Fibroblast of villous mesenchyme (primary cell): ENCODE results near the gene EHBP1. TPM values are rescaled to one million over a fixed set of nuclear protein-coding genes. Genes with fewer than 3 reads are reported as not detected.

Experiments used
- DNase-seq: peaks from one replicate; pipeline ENCODE4 v3.0.0-alpha.2; 2010; ENCODE audit warnings: low read depth
- H3K4me3 ChIP-seq: 2 replicates; pipeline ENCODE4 v1.5.1; 2011; ENCODE audit warnings: low read depth, mild to moderate bottlenecking, low read length
- total RNA-seq: library from RNA; depleted of rRNA; stranded (reverse); fragments of >200 nt; gene quantifications from 2 replicates; pipeline ENCODE4 v1.2.3, GENCODE V29; 2012
- TF ChIP-seq, protein P1 (sequence below): IDR thresholded peaks from 2 replicates; pipeline ENCODE4 v1.5.1; 2012; ENCODE audit warnings: low read depth, mild to moderate bottlenecking, low read length; ENCODE audit not compliant: insufficient read depth

Gene EHBP1
- total RNA-seq, 1 donor = 140 TPM

DNA sequence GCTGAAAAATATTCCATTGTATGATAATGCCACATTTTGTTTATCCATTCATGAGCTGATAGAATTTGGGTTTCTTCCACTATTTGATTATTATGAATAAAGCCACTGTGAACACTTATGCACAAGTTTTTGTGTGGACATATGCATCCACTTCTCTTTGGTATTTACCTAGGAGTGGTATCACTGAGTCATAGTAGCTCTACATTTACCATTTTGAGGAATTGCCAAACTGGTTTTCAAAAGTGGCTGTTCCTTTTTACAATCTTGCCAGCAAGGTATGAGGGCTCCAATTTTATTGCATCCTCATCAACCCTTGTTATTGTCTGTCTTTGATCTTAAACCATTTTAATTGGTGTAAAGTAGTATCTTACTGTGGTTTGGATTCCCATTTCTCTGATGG, 13.3 kb upstream of the EHBP1 start:
- TF ChIP-seq, protein P1, sequence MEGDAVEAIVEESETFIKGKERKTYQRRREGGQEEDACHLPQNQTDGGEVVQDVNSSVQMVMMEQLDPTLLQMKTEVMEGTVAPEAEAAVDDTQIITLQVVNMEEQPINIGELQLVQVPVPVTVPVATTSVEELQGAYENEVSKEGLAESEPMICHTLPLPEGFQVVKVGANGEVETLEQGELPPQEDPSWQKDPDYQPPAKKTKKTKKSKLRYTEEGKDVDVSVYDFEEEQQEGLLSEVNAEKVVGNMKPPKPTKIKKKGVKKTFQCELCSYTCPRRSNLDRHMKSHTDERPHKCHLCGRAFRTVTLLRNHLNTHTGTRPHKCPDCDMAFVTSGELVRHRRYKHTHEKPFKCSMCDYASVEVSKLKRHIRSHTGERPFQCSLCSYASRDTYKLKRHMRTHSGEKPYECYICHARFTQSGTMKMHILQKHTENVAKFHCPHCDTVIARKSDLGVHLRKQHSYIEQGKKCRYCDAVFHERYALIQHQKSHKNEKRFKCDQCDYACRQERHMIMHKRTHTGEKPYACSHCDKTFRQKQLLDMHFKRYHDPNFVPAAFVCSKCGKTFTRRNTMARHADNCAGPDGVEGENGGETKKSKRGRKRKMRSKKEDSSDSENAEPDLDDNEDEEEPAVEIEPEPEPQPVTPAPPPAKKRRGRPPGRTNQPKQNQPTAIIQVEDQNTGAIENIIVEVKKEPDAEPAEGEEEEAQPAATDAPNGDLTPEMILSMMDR = no peak
- DNase-seq = no peak
- H3K4me3 ChIP-seq = no peak overlapping the region

DNA sequence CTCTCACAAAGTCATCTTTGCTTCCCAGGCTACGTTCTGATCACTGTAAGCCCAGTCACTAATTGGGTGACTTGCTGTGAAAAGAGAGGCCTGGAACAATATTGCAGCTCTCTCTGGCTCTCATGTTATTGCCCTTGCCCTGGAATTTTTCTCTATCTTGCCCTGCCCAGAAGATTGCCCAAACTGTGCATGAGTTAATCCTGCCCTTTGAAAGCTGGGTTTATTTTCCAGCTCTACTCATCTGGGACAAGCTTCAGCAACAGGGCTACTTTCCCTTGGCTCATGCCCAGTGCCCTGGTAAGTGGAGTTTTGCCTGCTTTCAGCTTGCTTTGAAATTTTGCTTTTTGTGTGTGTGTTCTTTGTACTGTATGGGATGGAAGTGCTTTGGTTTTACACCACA, 6.9 kb upstream of the EHBP1 start:
- DNase-seq = no peak
- TF ChIP-seq, protein P1 = no peak
- H3K4me3 ChIP-seq = no peak overlapping the region

DNA sequence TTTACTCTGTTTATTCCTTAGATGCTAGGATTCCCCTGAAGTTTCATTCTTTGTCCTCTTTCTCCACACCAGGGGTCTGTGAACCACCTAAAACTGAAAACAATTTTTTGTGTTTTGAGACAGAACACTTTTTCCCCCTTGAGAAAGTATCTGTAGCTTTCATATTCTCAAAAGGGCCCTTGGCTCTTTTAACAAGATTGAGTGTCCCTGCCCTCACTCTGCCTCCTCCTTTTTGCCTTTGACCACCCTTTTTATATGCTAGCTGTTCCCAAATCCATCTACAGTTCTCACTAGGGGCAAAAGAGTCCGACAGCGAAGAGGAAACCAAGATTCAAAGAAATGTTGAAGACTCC, 883 bp upstream of the EHBP1 start:
- TF ChIP-seq, protein P1 = no peak
- DNase-seq = no peak
- H3K4me3 ChIP-seq = peak overlapping the region; percentile 70

DNA sequence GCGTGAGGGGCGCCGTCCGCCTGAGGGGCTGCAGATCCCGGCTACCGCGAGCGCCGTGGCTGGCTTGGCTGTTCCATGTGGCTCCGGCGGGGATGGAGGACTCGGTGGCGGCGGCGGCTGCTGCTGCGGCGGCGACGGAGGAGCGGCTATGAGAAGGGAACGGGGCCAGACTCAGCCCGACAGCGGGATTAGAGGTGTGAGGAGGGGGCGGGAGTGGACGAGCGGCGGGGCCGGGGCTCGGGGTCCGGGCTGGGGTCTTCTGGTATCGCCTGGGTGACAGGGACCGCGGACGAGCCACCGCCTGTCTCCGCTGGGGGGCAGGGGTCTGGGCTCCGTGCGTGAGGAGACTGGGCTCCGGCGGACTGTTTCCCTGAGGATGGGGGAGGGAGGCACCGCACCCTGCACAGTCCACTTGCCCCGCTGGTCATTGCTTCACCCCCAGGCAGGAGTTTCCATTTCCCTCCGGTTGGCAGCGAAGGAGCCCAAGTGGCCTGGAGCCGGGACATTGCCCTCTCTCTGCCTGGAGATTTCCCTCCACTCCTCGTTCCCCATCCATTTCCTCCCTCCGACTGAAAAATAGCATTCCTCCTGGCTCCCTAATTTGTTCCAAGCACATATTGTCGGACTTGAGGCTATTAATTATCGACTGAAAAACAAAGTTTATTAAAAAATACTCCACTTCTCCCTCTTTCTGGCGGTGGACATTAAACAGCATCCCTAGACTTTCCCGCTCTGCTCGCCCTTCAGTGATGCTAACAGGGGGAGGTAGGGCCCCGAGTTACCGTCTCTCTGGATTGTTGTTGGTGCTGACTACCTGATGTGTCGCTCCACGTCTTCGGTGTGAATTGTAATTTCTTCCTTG, 577 bp downstream of the EHBP1 start:
- peak; percentile 44 for DNase-seq
- TF ChIP-seq, protein P1 = peak; percentile 28

DNA sequence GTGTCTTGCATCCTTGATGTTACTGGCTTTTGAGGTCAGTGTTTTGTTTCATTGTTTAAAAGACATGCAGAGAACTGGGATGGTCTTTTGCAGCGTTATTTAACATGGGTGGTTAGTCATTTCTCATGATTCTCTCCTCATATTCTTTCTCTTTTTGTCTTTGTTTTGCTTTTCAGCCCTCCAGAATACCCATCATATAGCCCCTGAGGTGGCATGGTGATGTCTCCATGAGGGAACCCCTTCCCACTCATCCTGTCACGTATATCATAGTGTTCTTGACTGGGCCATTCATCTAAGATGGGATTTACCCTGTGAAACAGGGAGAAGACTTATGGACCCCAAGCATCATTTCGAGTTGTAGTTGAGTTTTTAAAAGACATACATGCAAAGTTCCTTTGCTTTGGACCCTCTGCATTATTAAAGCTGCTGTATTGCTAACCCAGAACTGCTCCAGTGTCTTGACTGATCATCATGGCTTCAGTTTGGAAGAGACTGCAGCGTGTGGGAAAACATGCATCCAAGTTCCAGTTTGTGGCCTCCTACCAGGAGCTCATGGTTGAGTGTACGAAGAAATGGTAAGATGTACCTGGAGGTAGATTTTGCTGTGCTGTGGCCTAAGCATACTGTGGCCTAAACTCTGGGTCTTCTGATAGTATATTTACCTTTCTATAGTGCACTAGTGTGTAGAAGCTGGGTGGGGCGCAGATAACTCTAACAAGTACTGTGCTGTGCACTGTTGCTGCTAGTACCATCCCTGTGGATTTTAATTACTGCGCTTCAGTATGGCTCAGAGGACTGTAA, 1.4 kb downstream of the EHBP1 start:
- TF ChIP-seq, protein P1 = no peak
- DNase-seq = no peak

More for the DNA sequence above, 577 bp downstream of the EHBP1 start:
- peak overlapping the region; percentile 85 for H3K4me3 ChIP-seq

DNA sequence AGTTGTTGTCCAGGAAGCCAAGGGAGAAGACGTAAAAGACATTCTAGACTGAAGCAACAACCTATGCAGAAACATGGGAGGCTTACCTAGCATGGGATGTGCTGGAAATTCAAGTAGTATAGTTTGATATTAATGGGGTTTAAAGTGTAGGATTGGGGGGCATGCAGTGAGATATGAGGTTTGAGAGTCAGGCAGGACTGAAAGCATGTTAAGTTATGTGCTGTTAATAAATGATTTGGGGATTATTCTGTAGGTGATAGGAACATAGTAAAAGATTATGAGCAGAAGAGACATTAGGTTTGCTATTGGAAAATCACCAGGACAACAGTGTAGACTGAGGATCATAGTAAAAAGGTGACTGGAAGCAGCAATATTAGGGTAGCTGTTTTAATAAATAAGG, 3.2 kb downstream of the EHBP1 start:
- peak overlapping the region; percentile 85 for H3K4me3 ChIP-seq
- TF ChIP-seq, protein P1 = no peak
- no peak for DNase-seq

More for the DNA sequence above, 1.4 kb downstream of the EHBP1 start:
- H3K4me3 ChIP-seq = peak overlapping the region; percentile 85
